Femur (tissue), 1 donor: Measurements from ENCODE around the gene NEDD4L.
"Not testable (repeated sequence)": the region's sequence is repeated elsewhere in the genome, so short reads cannot be mapped to it uniquely, and the experiment has no call there.

Experiments
- DNase-seq: peaks from one replicate; pipeline ENCODE4 v3.0.0-alpha.2; 2017

Gene NEDD4L

GRCh38 chr18:58027341-58027740 lies 16.7 kb upstream of the NEDD4L start:
- DNase-seq = no peak

GRCh38 chr18:58028109-58028784 lies 15.8 kb upstream of the NEDD4L start:
- no peak for DNase-seq

- no peak for DNase-seq
Observed at GRCh38 chr18:58032233-58032632, 11.8 kb upstream of the NEDD4L start.

- no peak for DNase-seq
Observed at GRCh38 chr18:58033216-58033615, 10.8 kb upstream of the NEDD4L start.

- no peak for DNase-seq
Observed at GRCh38 chr18:58034370-58034769, 9.7 kb upstream of the NEDD4L start.

- no peak for DNase-seq
Observed at GRCh38 chr18:58037163-58037562, 6.9 kb upstream of the NEDD4L start.

- no peak for DNase-seq
Observed at GRCh38 chr18:58038063-58038462, 6.0 kb upstream of the NEDD4L start.

GRCh38 chr18:58041633-58042032 lies 2.4 kb upstream of the NEDD4L start:
- DNase-seq = no peak

GRCh38 chr18:58042826-58043490 lies 1.1 kb upstream of the NEDD4L start:
- DNase-seq = no peak

GRCh38 chr18:58044370-58045241 lies 580 bp downstream of the NEDD4L start:
- DNase-seq = peak; percentile 58

GRCh38 chr18:58045242-58046092 lies 1.4 kb downstream of the NEDD4L start:
- DNase-seq = peak; percentile 65

GRCh38 chr18:58046093-58046793 lies 2.2 kb downstream of the NEDD4L start:
- DNase-seq = no peak

GRCh38 chr18:58046794-58047555 lies 2.9 kb downstream of the NEDD4L start:
- DNase-seq = no peak

GRCh38 chr18:58047556-58047882 lies 3.5 kb downstream of the NEDD4L start:
- DNase-seq = no peak

GRCh38 chr18:58048081-58048642 lies 4.1 kb downstream of the NEDD4L start:
- no peak for DNase-seq

- DNase-seq = no peak
Observed at GRCh38 chr18:58049000-58049688, 5.1 kb downstream of the NEDD4L start.

GRCh38 chr18:58050963-58051362 lies 6.9 kb downstream of the NEDD4L start:
- DNase-seq = not testable (repeated sequence)

- DNase-seq = no peak
Observed at GRCh38 chr18:58051765-58052460, 7.9 kb downstream of the NEDD4L start.

GRCh38 chr18:58052960-58053359 lies 8.9 kb downstream of the NEDD4L start:
- no peak for DNase-seq
